Liver (tissue), 9 donors: ENCODE measurements around the gene ANKRD13B. TPM values are rescaled to one million over a fixed set of nuclear protein-coding genes. Genes with fewer than 3 reads are reported as not detected.

Source experiments
- DNase-seq: peaks from one replicate; pipeline ENCODE4 v3.0.0-alpha.2; 2017; ENCODE audit warnings: low spot score
- H3K27ac ChIP-seq, 2 donors: one replicate each; pipeline ENCODE4 v1.7.0; 2013; ENCODE audit warnings: inconsistent platforms in 2 of 2, low read length in 2 of 2, control low read depth in 1 of 2, low read depth in 1 of 2, mild to moderate bottlenecking in 1 of 2
- H3K27me3 ChIP-seq, 4 donors: one replicate each; pipeline versions ENCODE4 v1.6.1 to v1.7.0; 2013; ENCODE audit warnings: low read length in 3 of 4, inconsistent platforms in 1 of 4, mild to moderate bottlenecking in 1 of 4, moderate library complexity in 1 of 4; ENCODE audit not compliant: control insufficient read depth in 4 of 4, insufficient read depth in 4 of 4
- H3K36me3 ChIP-seq, 4 donors: one replicate each; pipeline versions ENCODE4 v1.6.1 to v1.7.0; 2013; ENCODE audit warnings: low read length in 3 of 4, mild to moderate bottlenecking in 3 of 4, low read depth in 1 of 4, moderate library complexity in 1 of 4; ENCODE audit not compliant: control insufficient read depth in 4 of 4, insufficient read depth in 3 of 4
- H3K4me1 ChIP-seq, 4 donors: one replicate each; pipeline versions ENCODE4 v1.6.1 to v1.7.0; 2013; ENCODE audit warnings: low read length in 3 of 4, mild to moderate bottlenecking in 3 of 4, moderate library complexity in 1 of 4; ENCODE audit not compliant: control insufficient read depth in 4 of 4, insufficient read depth in 4 of 4
- H3K4me3 ChIP-seq, 3 donors: one replicate each; pipeline versions ENCODE4 v1.6.1 to v1.7.0; 2013; ENCODE audit warnings: low read length in 3 of 3, control low read depth in 1 of 3, low read depth in 1 of 3, mild to moderate bottlenecking in 1 of 3
- H3K9ac ChIP-seq, 2 donors: one replicate each; pipeline ENCODE4 v1.7.0; 2013; ENCODE audit warnings: low read length in 2 of 2, mild to moderate bottlenecking in 2 of 2, moderate library complexity in 2 of 2, control low read depth in 1 of 2, low read depth in 1 of 2
- H3K9me3 ChIP-seq, 4 donors: one replicate each; pipeline versions ENCODE4 v1.6.1 to v1.7.0; 2013; ENCODE audit warnings: low read length in 3 of 4; ENCODE audit not compliant: control insufficient read depth in 4 of 4
- CTCF ChIP-seq: fragments of 150-350 bp; IDR thresholded peaks from 2 replicates; pipeline ENCODE4 v1.5.1; 2017; ENCODE audit warnings: improper control_type of control experiment, low read depth, low read length; ENCODE audit not compliant: missing input control
- EGR1 ChIP-seq, 2 donors: IDR thresholded peaks; 2 replicates each; pipeline ENCODE4 v1.6.1; 2016 to 2018; ENCODE audit warnings: antibody characterized with exemption in 2 of 2, low read depth in 2 of 2
- FOXA1 ChIP-seq: IDR thresholded peaks from 2 replicates; pipeline ENCODE4 v1.6.1; 2016; ENCODE audit warnings: antibody characterized with exemption
- FOXA2 ChIP-seq: IDR thresholded peaks from 2 replicates; pipeline ENCODE4 v1.6.1; 2016; ENCODE audit warnings: antibody characterized with exemption
- GABPA ChIP-seq, 2 donors: IDR thresholded peaks in 1 of 2; conservative IDR thresholded peaks in 1 of 2; 2 replicates each; pipeline ENCODE4 v1.6.1; 2016; ENCODE audit warnings: antibody characterized with exemption in 2 of 2, mild to moderate bottlenecking in 1 of 2, moderate library complexity in 1 of 2
- HNF4A ChIP-seq, 2 donors: conservative IDR thresholded peaks; 2 replicates each; pipeline ENCODE4 v1.6.1; 2016; ENCODE audit warnings: antibody characterized with exemption in 2 of 2, mild to moderate bottlenecking in 2 of 2
- HNF4G ChIP-seq: IDR thresholded peaks from 2 replicates; pipeline ENCODE4 v1.6.1; 2016; ENCODE audit warnings: antibody characterized with exemption
- JUND ChIP-seq, 2 donors: IDR thresholded peaks; 2 replicates each; pipeline ENCODE4 v1.6.1; 2016; ENCODE audit warnings: antibody characterized with exemption in 2 of 2
- NR2F2 ChIP-seq: IDR thresholded peaks from 2 replicates; pipeline ENCODE4 v1.6.1; 2016; ENCODE audit warnings: antibody characterized with exemption
- RAD21 ChIP-seq, 2 donors: IDR thresholded peaks; 2 replicates each; pipeline ENCODE4 v1.6.1; 2016; ENCODE audit warnings: antibody characterized with exemption in 2 of 2, mild to moderate bottlenecking in 2 of 2
- REST ChIP-seq: IDR thresholded peaks from 2 replicates; pipeline ENCODE4 v1.6.1; 2016; ENCODE audit warnings: antibody characterized with exemption, mild to moderate bottlenecking
- RXRA ChIP-seq, 2 donors: IDR thresholded peaks; 2 replicates each; pipeline ENCODE4 v1.6.1; 2017 to 2018; ENCODE audit warnings: antibody characterized with exemption in 2 of 2, mild to moderate bottlenecking in 1 of 2
- SP1 ChIP-seq: IDR thresholded peaks from 2 replicates; pipeline ENCODE4 v1.6.1; 2018; ENCODE audit warnings: antibody characterized with exemption, mild to moderate bottlenecking
- TAF1 ChIP-seq: conservative IDR thresholded peaks from 2 replicates; pipeline ENCODE4 v1.6.1; 2016; ENCODE audit warnings: antibody characterized with exemption, mild to moderate bottlenecking
- YY1 ChIP-seq: IDR thresholded peaks from 2 replicates; pipeline ENCODE4 v1.6.1; 2016; ENCODE audit warnings: antibody characterized with exemption, mild to moderate bottlenecking
- whole genome bisulfite sequencing: extraction: QIAGEN DNeasy Blood & Tissue Kit; methylation state at CpG from one replicate; pipeline ENCODE4 v1.1.7; 2013; 5-methylcytosine and 5-hydroxymethylcytosine counted together
- polyA plus RNA-seq, 2 donors: library from polyadenylated mRNA; stranded (reverse) in 1 of 2; unstranded in 1 of 2; fragments of 200-250 nt in 1 of 2; fragments of >200 nt in 1 of 2; fragmentation: Nextera tagmentation in 1 of 2; extraction: Ambion mirVana in 1 of 2; gene quantifications; one replicate each; pipeline versions ENCODE4 v1.2.1 to v1.2.3, GENCODE V29; 2013 to 2015
- total RNA-seq, 2 donors: library from RNA; depleted of rRNA; stranded (reverse); fragments of >200 nt; gene quantifications; one replicate each; pipeline ENCODE4 v1.2.3, GENCODE V29; 2014
- TF ChIP-seq, protein P1 (sequence below): IDR thresholded peaks from 2 replicates; pipeline ENCODE4 v1.6.1; 2016; ENCODE audit warnings: antibody characterized with exemption
- TF ChIP-seq, protein P2 (sequence below): IDR thresholded peaks from 2 replicates; pipeline ENCODE4 v1.6.1; 2016; ENCODE audit warnings: antibody characterized with exemption
- TF ChIP-seq, protein P3 (sequence below): IDR thresholded peaks from 2 replicates; pipeline ENCODE4 v1.6.1; 2016; ENCODE audit warnings: antibody characterized with exemption
- donor health status: healthy.
- donor health status: healthy.
- donor health status: healthy.
- donor health status: healthy.
- donor health status: healthy.

Gene ANKRD13B
- total and polyA plus RNA-seq, 4 donors = 0.06 to 1.6 (median 0.51) TPM

GRCh38 chr17:29624586-29624985, 31.7 kb downstream of the ANKRD13B start (continued):
- TF ChIP-seq, protein P1, sequence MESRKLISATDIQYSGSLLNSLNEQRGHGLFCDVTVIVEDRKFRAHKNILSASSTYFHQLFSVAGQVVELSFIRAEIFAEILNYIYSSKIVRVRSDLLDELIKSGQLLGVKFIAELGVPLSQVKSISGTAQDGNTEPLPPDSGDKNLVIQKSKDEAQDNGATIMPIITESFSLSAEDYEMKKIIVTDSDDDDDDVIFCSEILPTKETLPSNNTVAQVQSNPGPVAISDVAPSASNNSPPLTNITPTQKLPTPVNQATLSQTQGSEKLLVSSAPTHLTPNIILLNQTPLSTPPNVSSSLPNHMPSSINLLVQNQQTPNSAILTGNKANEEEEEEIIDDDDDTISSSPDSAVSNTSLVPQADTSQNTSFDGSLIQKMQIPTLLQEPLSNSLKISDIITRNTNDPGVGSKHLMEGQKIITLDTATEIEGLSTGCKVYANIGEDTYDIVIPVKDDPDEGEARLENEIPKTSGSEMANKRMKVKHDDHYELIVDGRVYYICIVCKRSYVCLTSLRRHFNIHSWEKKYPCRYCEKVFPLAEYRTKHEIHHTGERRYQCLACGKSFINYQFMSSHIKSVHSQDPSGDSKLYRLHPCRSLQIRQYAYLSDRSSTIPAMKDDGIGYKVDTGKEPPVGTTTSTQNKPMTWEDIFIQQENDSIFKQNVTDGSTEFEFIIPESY = no peak

DNA sequence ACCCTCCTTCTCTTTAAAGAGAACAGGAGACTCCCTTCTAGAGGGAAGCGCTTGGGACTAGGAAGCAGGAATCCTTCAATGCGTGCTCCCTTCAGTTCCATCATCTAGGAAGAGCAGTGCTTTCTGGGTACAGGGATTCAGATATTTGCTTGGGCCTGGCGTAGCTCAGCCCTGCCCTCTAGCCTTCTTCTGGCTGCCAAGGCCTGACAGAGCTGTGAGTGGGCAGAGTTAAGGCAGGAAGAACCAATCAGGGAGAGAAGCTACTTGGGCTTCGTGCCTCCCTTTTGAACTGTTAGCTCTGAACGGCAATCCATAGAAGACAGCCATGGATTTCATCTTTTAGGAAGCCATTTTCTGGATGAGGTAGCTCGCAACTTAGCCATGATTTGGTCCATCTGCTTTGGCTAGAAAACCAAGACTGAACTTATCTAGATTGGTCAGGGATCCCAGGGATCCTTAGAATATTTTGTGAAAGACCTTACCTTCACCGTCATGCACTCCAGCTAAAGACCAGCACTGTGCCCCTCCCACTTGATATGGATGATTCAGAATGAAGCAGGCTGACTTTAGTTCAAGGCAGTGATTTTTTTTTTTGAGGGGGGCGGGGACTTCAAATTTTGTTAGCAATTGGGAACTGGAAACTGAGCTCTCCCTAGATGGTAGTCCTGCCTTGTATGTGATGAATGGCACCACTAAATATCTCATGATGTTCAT, 32.3 kb downstream of the ANKRD13B start:
- H3K4me1 ChIP-seq = peaks cover 3 to 10% (median 8%) of the 10 kb centered on the region in 4 donors
- no peak overlapping the region for H3K4me3 ChIP-seq
- TF ChIP-seq, protein P2, sequence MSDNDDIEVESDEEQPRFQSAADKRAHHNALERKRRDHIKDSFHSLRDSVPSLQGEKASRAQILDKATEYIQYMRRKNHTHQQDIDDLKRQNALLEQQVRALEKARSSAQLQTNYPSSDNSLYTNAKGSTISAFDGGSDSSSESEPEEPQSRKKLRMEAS = no peak
- TF ChIP-seq FOXA1 = no peak
- no peak for TF ChIP-seq EGR1 (IDR thresholded peaks at IDR 0.05; ENCODE audit: low read depth in 2 of 2)
- no peak for TF ChIP-seq RXRA (IDR thresholded peaks at IDR 0.05)
- no peak for TF ChIP-seq HNF4G
- no peak for TF ChIP-seq CTCF
- TF ChIP-seq, protein P1 = no peak
- TF ChIP-seq JUND (IDR thresholded peaks at IDR 0.05) = no peak
- TF ChIP-seq SP1 = no peak
- TF ChIP-seq NR2F2 = no peak
- TF ChIP-seq REST = no peak
- no peak for TF ChIP-seq GABPA (IDR thresholded peaks at IDR 0.05 in 1 of 2, conservative IDR thresholded peaks at IDR 0.05 in 1 of 2)
- no peak for TF ChIP-seq RAD21 (IDR thresholded peaks at IDR 0.05)
- TF ChIP-seq, protein P3, sequence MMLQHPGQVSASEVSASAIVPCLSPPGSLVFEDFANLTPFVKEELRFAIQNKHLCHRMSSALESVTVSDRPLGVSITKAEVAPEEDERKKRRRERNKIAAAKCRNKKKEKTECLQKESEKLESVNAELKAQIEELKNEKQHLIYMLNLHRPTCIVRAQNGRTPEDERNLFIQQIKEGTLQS = no peak
- TF ChIP-seq YY1 = no peak
- TF ChIP-seq HNF4A (conservative IDR thresholded peaks at IDR 0.05) = no peak
- TF ChIP-seq FOXA2 = no peak
- no peak for TF ChIP-seq TAF1
- no peaks in the 10 kb centered on the region for H3K36me3 ChIP-seq
- no peak overlapping the region for H3K9ac ChIP-seq
- WGBS = 92% methylated on average over 8 of the region's 8 CpGs
- no peaks in the 10 kb centered on the region for H3K9me3 ChIP-seq
- no peaks in the 10 kb centered on the region for H3K27me3 ChIP-seq
- no peak for DNase-seq
- H3K27ac ChIP-seq = no peak overlapping the region
